GM19455 (cell line): ENCODE measurements around the gene BRME1.

ENCODE experiments used
- ATAC-seq: cut with Tn5 transposase; IDR thresholded peaks from one replicate; pipeline ENCODE4 v1.9.1; 2021; ENCODE audit not compliant: unreplicated experiment

Gene BRME1

DNA sequence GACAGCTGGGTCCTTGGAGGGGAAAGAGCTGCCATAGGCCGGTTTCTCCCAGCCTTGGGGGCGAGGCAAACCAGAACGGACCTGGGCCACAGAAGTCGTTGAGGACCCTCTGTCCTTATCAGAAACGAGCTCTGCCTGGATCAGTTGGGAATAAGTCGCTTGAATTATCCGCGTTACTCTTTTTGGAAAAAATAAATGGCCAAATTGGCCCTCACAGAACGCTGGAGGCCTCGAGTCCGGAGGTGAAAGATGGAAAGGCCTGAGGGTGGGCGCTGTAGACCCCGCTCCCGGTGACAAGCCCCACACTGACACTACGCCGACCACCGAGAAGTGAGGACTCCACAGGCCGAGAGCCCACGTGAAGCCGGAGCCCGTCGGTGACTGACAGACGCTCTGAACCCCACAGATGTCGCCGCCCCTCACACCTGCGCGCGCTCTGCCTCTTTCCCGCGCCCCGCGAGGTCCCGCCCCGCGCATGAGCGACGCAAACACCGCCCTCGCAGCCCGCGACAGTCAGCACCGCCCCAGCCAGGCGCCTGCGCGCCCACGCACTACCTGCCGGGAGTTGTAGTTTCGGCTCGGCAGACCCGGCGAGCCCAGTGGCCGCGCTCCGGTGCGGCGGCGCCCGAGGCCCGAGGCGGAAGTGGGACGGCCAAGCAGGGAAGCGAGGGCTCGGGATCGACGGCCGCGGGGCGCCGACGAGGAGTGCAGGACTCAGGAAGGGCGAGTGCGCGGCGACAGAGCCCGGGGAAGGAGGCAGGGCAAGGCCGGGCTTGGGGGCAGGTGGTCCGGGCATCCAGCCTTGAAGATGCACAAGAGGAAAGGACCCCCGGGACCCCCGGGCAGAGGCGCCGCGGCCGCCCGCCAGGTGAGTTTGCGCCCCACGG is at the start of gene BRME1, which contains the start of gene CC2D1A:
Gene BRME1 (minus strand): TSS at position 484 of the 887 bp plus-strand sequence. CDS start 1,225 bp downstream, outside the sequence.
Gene CC2D1A (plus strand): TSS at position 568 of the 887 bp plus-strand sequence. CDS start 241 bp downstream, at position 809.
- ATAC-seq, result peak; percentile 79

- no peak for ATAC-seq
Measured at GRCh38 chr19:13954185-13954584, 48.3 kb upstream of the BRME1 start.

GRCh38 chr19:13952931-13953531 is 47.1 kb upstream of the BRME1 start:
- no peak for ATAC-seq

GRCh38 chr19:13952154-13952930 is 46.4 kb upstream of the BRME1 start, which contains the start of gene DCAF15:
TSS of gene DCAF15 (plus strand) at chr19:13952509. CDS start at chr19:13952513, 4 bp downstream.
- ATAC-seq, result peak; percentile 96

DNA sequence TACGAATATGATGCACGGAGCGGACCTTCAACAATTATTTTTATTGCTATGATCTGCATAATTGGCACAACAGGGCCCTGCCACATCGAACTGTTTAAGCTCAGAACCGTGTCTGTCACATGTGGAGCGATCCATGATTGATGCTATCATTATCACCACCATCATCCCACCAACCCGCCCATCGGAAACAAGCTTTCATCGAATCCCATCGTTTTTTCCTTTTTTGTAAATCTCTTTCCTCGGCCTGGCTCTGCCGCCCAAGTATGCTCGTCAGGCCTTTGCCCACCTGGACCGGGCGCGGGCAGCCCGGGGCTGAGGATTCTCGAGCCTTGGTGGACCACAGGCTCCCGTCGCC is 45.9 kb upstream of the BRME1 start:
- no peak for ATAC-seq

DNA sequence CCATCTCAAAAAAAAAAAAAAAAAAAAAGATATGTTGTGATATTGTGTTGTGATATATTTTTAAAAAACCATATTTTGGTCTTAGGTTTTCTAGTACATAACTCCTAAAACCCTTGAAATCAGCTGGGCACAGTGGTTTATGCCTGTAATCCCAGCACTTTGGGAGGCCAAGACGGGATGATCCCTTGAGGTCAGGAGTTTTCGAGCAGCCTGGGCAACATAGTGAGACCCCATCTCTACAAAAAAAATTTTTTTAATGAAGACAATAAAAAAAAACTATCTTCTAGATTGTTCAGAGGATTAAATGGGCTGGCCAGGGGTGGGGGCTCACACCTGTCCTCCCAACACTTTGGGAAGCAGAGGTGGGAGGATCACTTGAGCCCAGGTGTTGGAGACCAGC is 45.1 kb upstream of the BRME1 start:
- no peak for ATAC-seq

DNA sequence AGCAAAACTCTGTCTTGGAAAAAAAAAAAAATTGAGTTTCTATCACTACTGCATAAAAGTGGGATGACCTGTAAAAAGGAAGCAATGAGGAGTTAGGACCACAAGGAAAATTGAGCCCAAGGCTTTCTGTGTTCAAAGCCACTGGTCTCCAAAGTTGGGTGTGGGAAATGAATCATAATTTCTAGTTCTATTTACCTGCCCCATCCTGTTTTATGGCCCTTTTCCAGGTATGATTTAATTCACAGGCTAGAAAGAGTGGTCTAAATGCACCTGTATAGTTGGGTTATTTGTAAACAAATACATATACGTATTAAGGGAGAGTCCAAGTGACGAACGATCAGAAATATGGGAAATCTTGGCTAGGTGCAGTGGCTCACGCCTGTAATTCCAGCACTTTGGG is 40.5 kb upstream of the BRME1 start:
- no peak for ATAC-seq

GRCh38 chr19:13942023-13942684 is 36.2 kb upstream of the BRME1 start:
- ATAC-seq, result no peak

- ATAC-seq, result no peak
Measured at GRCh38 chr19:13938301-13939064, 32.6 kb upstream of the BRME1 start, which contains the start of gene PODNL1. TSS of gene PODNL1 (minus strand) at chr19:13938417. CDS start at chr19:13938181, 236 bp downstream.

GRCh38 chr19:13937479-13938300 is 31.8 kb upstream of the BRME1 start:
- no peak for ATAC-seq

DNA sequence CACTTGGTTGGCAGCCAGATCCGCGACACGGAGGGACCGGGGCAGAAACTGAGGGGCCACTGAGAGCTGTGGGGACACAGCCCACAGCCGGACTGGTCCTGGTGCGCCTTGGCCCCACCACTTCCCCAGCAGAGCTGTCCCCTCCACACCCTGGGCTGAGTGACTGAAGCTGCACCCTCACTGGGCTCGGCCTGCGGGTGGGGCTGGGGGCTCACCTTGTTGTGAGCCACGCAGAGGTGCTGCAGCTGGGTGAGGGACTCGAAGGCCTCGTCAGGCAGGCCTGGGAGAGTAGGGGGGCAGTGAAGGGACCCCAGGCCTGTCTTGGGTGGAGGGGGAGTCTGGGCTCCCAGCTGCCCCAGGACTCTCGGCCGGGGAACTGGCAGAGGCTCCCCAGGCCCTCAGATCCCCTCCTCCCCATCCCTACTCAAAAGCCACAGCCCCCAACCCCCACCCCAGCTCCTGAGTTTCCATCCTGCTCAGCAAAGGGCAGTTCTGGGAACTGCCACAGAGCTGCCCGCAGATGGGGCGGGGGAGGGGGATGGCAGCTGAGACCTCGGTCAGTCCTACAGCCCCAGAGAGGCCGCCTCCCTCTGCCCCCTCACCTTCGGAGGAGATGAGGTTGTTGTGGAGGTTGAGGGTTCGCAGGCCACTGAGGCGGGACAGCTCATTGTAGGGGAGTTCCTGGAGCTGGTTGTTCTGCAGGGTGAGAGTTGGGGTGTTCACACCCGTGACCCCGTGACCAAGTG is 30.0 kb upstream of the BRME1 start:
- ATAC-seq, result no peak

GRCh38 chr19:13934785-13935109 is 28.8 kb upstream of the BRME1 start:
- no peak for ATAC-seq

- no peak for ATAC-seq
Measured at GRCh38 chr19:13932911-13933393, 27.0 kb upstream of the BRME1 start.

DNA sequence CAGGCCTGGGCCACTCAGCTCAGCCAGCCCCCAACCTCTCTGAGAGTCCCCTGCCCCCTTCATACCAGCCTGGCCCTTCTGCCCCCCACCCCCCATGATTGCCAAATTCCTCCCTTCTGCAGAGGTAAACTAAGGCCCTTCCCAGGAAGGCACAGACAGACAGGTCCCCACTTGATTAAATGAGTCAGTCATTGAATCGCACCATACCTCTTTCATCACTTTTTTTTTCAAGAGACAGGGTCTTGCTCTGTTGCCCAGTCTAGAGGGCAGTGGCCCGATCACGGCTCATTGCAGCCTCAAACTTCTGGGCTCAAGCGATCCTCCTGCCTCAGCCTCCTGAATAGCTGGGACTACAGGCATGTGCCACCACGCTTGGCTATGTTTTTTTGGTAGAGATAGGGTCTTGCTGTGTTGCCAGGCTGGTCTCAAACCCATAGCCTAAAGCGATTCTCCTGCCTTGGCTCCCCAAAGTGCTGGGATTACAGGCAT is 26.3 kb upstream of the BRME1 start:
- no peak for ATAC-seq

DNA sequence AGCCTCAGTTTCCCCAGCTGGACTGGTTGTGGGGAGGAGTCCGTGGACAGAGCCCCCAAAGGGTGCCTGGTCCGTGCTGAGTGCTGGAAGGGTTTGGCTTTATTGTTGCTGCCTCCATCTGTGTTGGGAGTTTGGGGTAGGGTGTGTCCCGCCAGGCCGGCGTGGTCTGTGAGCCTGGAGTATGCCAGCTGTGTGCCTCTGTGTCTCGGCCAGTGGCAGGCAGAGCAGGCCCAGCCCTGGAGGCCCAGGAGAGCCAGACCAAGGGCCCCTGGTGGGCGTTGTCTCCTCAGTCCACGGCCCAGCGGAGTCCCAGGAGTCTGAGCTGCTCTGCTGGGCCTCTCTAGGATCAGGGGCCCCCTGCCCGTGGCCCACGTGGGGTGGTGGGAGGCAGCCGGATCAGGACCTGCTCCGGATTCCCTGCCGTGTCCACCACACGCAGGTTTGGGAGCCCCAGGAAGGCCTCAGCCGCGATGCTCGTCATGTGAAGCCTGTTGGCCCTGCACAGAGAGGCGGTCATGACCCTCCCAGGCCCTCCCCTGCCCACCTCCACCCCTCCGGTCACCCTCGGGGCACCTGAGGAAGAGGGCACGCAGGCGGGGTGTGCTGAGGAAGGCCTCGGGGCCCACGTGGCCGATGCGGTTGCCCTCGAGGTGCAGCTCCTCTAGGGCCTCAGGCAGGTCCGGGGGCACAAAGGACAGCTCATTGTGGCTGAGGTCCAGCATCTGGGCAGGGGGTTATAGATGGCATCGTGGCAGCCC is 25.7 kb upstream of the BRME1 start:
- no peak for ATAC-seq

- no peak for ATAC-seq
Measured at GRCh38 chr19:13930402-13930801, 24.5 kb upstream of the BRME1 start.

DNA sequence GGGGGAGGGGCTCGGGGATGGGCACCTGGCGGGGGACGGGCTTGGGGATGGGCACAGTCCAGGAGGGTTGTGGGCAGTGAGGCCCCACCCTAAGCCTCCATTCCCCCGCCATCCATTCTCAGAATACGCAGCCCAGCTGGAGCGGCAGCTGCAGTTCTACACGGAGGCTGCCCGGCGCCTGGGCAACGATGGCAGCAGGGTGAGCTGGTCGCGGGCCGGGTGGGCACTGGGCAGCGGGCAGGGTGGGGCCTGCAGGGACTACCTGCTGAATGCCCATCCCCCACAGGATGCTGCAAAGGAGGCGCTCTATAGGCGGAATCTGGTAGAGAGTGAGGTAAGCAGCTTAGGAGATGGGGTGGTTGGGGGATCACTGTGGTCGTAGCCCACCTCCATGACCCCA is 24.0 kb upstream of the BRME1 start:
- no peak for ATAC-seq

DNA sequence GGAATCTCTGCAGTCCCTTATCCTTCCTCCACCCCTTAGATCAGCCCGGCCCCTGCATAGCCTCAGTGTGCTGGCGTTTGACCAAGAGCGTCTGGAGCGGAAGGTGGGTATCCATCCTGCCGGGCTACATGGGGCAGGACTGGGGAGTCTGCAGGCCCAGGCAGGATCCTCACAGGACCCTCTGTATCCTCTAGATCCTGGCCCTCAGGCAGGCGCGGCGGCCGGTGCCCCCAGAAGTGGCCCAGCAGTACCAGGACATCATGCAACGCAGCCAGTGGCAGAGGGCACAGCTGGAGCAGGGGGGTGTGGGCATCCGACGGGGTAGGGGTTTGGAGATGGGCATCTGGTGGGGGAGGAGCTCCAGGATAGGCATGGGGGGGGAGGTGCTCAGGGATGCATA is 23.4 kb upstream of the BRME1 start:
- no peak for ATAC-seq
